Erythroblast (primary cell): ENCODE data around the gene KCNIP4.

ENCODE experiments used
- GATA1 ChIP-seq: IDR thresholded peaks from 2 replicates; pipeline ENCODE4 v1.6.1; 2011; ENCODE audit warnings: low read depth, mild to moderate bottlenecking, control low read depth, low read length, moderate library complexity
- POLR2A ChIP-seq: IDR thresholded peaks from 2 replicates; pipeline ENCODE4 v1.6.1; 2011; ENCODE audit warnings: mild to moderate bottlenecking, low read length

GRCh38 chr4:21921526-21922180 is 26.9 kb downstream of the KCNIP4 start:
- no peak for TF ChIP-seq POLR2A
- TF ChIP-seq GATA1: no peak
